Endothelial cell (in vitro differentiated cells): ENCODE data around the gene AIFM3. TPM values are rescaled to one million over a fixed set of nuclear protein-coding genes. Genes with fewer than 3 reads are reported as not detected.

Experiments
- DNase-seq: peaks from one replicate; pipeline ENCODE4 v3.0.0; 2021; ENCODE audit warnings: low spot score
- H3K27ac Mint-ChIP-seq: one replicate; pipeline ENCODE4 v1.8.0; 2021; ENCODE audit warnings: mixed read lengths, inconsistent platforms; ENCODE audit not compliant: unreplicated experiment
- H3K27me3 Mint-ChIP-seq: one replicate; pipeline ENCODE4 v1.8.0; 2021; ENCODE audit warnings: mild to moderate bottlenecking, moderate library complexity, mixed read lengths, inconsistent platforms; ENCODE audit not compliant: unreplicated experiment
- H3K36me3 Mint-ChIP-seq: one replicate; pipeline ENCODE4 v1.8.0; 2021; ENCODE audit warnings: mild to moderate bottlenecking, low read depth, mixed read lengths, inconsistent platforms; ENCODE audit not compliant: unreplicated experiment
- H3K4me1 Mint-ChIP-seq: one replicate; pipeline ENCODE4 v1.8.0; 2021; ENCODE audit warnings: mild to moderate bottlenecking, mixed read lengths, inconsistent platforms; ENCODE audit not compliant: unreplicated experiment
- H3K4me3 Mint-ChIP-seq: one replicate; pipeline ENCODE4 v1.8.0; 2021; ENCODE audit warnings: mild to moderate bottlenecking, mixed read lengths, inconsistent platforms; ENCODE audit not compliant: unreplicated experiment
- H3K9me3 Mint-ChIP-seq: one replicate; pipeline ENCODE4 v1.8.0; 2021; ENCODE audit warnings: mixed read lengths, inconsistent platforms; ENCODE audit not compliant: unreplicated experiment
- CTCF ChIP-seq: fragments of 200-600 bp; sonication (generic); IDR thresholded peaks from one replicate; pipeline ENCODE4 v1.5.0; 2021; ENCODE audit warnings: antibody characterized with exemption; ENCODE audit not compliant: unreplicated experiment
- total RNA-seq: library from RNA; stranded (reverse); fragmentation: NEBNext Ultra II Directional; extraction: Animal tissue kit (Norgen Biotek cat#: 25700); gene quantifications from one replicate; pipeline ENCODE4 v1.2.1, GENCODE V29; 2021; ENCODE audit not compliant: unreplicated experiment

The AIFM3 gene
- total RNA-seq, 1 donor from 2014 or later: 0.15 TPM

- H3K27me3 Mint-ChIP-seq: peaks cover 3% of the 10 kb centered on the region
- H3K9me3 Mint-ChIP-seq: no peaks in the 10 kb centered on the region
- no peak for DNase-seq
These were observed 20.1 kb upstream of the AIFM3 start for GRCh38 chr22:20946991-20947390.

GRCh38 chr22:20948450-20948849, 18.6 kb upstream of the AIFM3 start:
- no peak overlapping the region for H3K4me3 Mint-ChIP-seq
- peaks cover 3% of the 10 kb centered on the region for H3K27me3 Mint-ChIP-seq
- H3K4me1 Mint-ChIP-seq: peaks cover 22% of the 10 kb centered on the region
- H3K9me3 Mint-ChIP-seq: no peaks in the 10 kb centered on the region
- H3K27ac Mint-ChIP-seq: no peak overlapping the region
- DNase-seq: no peak
- H3K36me3 Mint-ChIP-seq: peaks cover 13% of the 10 kb centered on the region
- no peak for TF ChIP-seq CTCF

More at GRCh38 chr22:20946991-20947390, 20.1 kb upstream of the AIFM3 start:
- Mint-ChIP-seq H3K36me3 (peaks cover 13% of the 10 kb centered on the region), H3K27ac (no peak overlapping the region), H3K4me1 (peaks cover 22% of the 10 kb centered on the region), H3K4me3 (no peak overlapping the region)
- TF ChIP-seq CTCF: no peak

- Mint-ChIP-seq H3K27ac (peak overlapping the region; percentile 79), H3K4me1 (peaks cover 22% of the 10 kb centered on the region), H3K27me3 (peaks cover 3% of the 10 kb centered on the region), H3K36me3 (peaks cover 13% of the 10 kb centered on the region), H3K9me3 (no peaks in the 10 kb centered on the region), H3K4me3 (peak overlapping the region; percentile 16)
- DNase-seq: no peak
- TF ChIP-seq CTCF: no peak
These were observed 18.1 kb upstream of the AIFM3 start for GRCh38 chr22:20948989-20949388.

- H3K36me3 Mint-ChIP-seq: peaks cover 13% of the 10 kb centered on the region
- no peak for TF ChIP-seq CTCF
- H3K27me3 Mint-ChIP-seq: peaks cover 3% of the 10 kb centered on the region
- no peaks in the 10 kb centered on the region for H3K9me3 Mint-ChIP-seq
- DNase-seq: no peak
- peaks cover 22% of the 10 kb centered on the region for H3K4me1 Mint-ChIP-seq
- H3K4me3 Mint-ChIP-seq: peak overlapping the region; percentile 42
- H3K27ac Mint-ChIP-seq: peak overlapping the region; percentile 79
These were observed 17.3 kb upstream of the AIFM3 start for GRCh38 chr22:20949698-20950183.

- Mint-ChIP-seq H3K27me3 (peaks cover 3% of the 10 kb centered on the region), H3K4me1 (peaks cover 15% of the 10 kb centered on the region), H3K4me3 (no peak overlapping the region), H3K9me3 (no peaks in the 10 kb centered on the region), H3K36me3 (peaks cover 12% of the 10 kb centered on the region), H3K27ac (peak overlapping the region; percentile 48)
- DNase-seq: no peak
- TF ChIP-seq CTCF: no peak
These were observed 15.7 kb upstream of the AIFM3 start for GRCh38 chr22:20951151-20951931.
